Measurements from ENCODE around the gene MFAP3. TPM values are rescaled to one million over a fixed set of nuclear protein-coding genes. Genes with fewer than 3 reads are reported as not detected.

The MFAP3 gene
- total RNA-seq, 6 donors from 2014 or later: 6.4 to 34.5 (median 25.6) TPM

GRCh38 chr5:154034944-154035343 lies 3.8 kb upstream of the MFAP3 start:
- TF ChIP-seq CTCF (IDR thresholded peaks at IDR 0.05) (no peak), EP300 (IDR thresholded peaks at IDR 0.05) (no peak), POLR2A (IDR thresholded peaks at IDR 0.05) (no peak), POLR2AphosphoS5 (IDR thresholded peaks at IDR 0.05) (no peak)
- peaks cover 16 to 20% (median 18%) of the 10 kb centered on the region in 4 donors for H3K4me1 ChIP-seq
- H3K27me3 ChIP-seq: no peaks in the 10 kb centered on the region
- no peak for DNase-seq
- no peaks in the 10 kb centered on the region for H3K9me3 ChIP-seq
- 93 to 96% methylated on average over 3 of the region's 3 CpGs for WGBS, 2 donors
- H3K4me3 ChIP-seq: no peak overlapping the region
- no peak overlapping the region for H3K27ac ChIP-seq
- ATAC-seq (ENCODE audit: low FRiP score in 2 of 2): no peak
- peaks cover 0 to 7% (median 3%) of the 10 kb centered on the region in 4 donors for H3K36me3 ChIP-seq

- whole genome bisulfite sequencing, 2 donors: 1% methylated on average over 17 to 22 of the region's 22 CpGs
- H3K36me3 ChIP-seq: no peaks in the 10 kb centered on the region
- TF ChIP-seq CTCF (IDR thresholded peaks at IDR 0.05) (no peak), POLR2A (IDR thresholded peaks at IDR 0.05) (no peak), EP300 (IDR thresholded peaks at IDR 0.05) (no peak), POLR2AphosphoS5 (IDR thresholded peaks at IDR 0.05) (no peak)
- no peaks in the 10 kb centered on the region for H3K27me3 ChIP-seq
- H3K9me3 ChIP-seq: no peaks in the 10 kb centered on the region
- peak overlapping the region; percentile 55 to 86 (median 74) for H3K4me3 ChIP-seq
- ATAC-seq (ENCODE audit: low FRiP score in 2 of 2): peak; percentile 58 to 60
- peaks cover 37 to 49% (median 42%) of the 10 kb centered on the region in 4 donors for H3K4me1 ChIP-seq
- DNase-seq: peak in 1 of 2 donors; percentile 53
- H3K27ac ChIP-seq: peak overlapping the region; percentile 76 to 94 (median 91)
Measured at GRCh38 chr5:154038261-154038706, 483 bp upstream of the MFAP3 start.

DNA sequence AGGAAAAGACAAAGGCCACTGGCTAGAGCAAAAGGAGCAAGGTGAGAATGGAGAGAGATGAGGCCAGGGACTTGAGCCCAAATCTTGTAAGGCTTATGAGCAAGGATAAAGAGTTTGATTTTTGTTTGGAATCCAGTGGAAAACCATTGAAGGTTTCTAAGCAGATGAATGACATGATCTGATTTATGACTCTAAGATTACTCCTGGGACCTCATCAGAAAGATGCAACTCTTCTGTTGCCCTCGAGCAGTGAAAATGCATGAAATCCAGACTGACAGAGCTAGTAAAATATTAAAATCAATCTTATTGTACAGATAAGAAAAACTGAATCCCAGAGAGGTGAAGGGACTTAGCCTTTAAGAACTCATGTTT lies 677 bp downstream of the MFAP3 start:
- Histone ChIP-seq H3K27ac (peak overlapping the region; percentile 76 to 94 (median 91)), H3K9me3 (no peaks in the 10 kb centered on the region), H3K4me3 (peak overlapping the region; percentile 55 to 86 (median 74)), H3K4me1 (peaks cover 37 to 56% (median 47%) of the 10 kb centered on the region in 4 donors), H3K36me3 (no peaks in the 10 kb centered on the region), H3K27me3 (no peaks in the 10 kb centered on the region)
- DNase-seq (no peak), ATAC-seq (ENCODE audit: low FRiP score in 2 of 2) (no peak)
- 70 to 93% methylated on average over 1 of the region's 1 CpG for WGBS, 2 donors
- TF ChIP-seq POLR2AphosphoS5 (IDR thresholded peaks at IDR 0.05): no peak
- no peak for TF ChIP-seq CTCF (IDR thresholded peaks at IDR 0.05)
- TF ChIP-seq POLR2A (IDR thresholded peaks at IDR 0.05): no peak
- no peak for TF ChIP-seq EP300 (IDR thresholded peaks at IDR 0.05)

DNA sequence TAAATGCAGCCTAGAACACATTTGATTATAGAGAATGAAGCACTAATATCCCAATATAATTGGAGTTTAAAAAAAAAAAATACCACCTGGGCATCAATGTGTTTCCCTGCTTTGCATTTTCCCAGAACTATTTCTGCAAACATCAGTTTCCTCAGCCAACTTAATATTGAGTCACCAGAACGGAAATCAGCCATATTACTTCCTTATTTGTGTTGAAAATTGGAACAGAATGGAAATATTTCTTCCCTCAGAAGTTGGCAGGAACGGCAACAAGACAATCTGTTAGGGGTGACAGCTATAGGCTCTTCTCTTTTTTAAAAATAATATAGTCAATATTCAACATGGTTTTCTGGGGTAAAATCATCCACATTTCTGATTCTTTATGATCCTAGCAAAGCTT lies 4.0 kb downstream of the MFAP3 start:
- peaks cover 0 to 7% (median 0%) of the 10 kb centered on the region in 4 donors for H3K36me3 ChIP-seq
- no peak overlapping the region for H3K4me3 ChIP-seq
- H3K27me3 ChIP-seq: no peaks in the 10 kb centered on the region
- no peak for DNase-seq
- H3K9me3 ChIP-seq: no peaks in the 10 kb centered on the region
- TF ChIP-seq POLR2A (IDR thresholded peaks at IDR 0.05) (no peak), POLR2AphosphoS5 (IDR thresholded peaks at IDR 0.05) (no peak), EP300 (IDR thresholded peaks at IDR 0.05) (no peak), CTCF (IDR thresholded peaks at IDR 0.05) (no peak)
- H3K27ac ChIP-seq: peak overlapping the region in 1 of 4 donors; percentile 59
- no peak for ATAC-seq (ENCODE audit: low FRiP score in 2 of 2)
- peaks cover 29 to 51% (median 42%) of the 10 kb centered on the region in 4 donors for H3K4me1 ChIP-seq
- 25 to 30% methylated on average over 2 of the region's 2 CpGs for WGBS, 2 donors

DNA sequence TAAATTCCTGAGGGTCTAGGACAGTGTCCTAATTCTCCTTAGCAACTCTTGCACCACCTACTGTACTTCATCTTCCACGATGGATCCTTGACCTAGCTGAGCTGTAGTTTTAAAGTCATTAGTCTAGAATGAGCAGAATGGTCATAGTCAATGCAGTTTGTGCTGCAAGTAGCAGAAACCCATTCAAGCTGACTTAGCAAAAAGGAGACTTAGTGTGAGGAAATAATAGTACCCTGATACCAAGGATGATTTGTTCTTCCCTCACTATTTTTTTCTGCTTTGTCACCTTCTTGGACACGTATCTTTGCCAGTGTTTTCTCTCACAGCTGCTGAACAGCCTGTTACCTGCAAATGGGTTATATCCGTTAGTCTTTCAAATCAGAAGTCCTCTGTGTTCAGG lies 5.3 kb downstream of the MFAP3 start:
- Histone ChIP-seq H3K27ac (no peak overlapping the region), H3K4me1 (peaks cover 26 to 49% (median 37%) of the 10 kb centered on the region in 4 donors), H3K9me3 (no peaks in the 10 kb centered on the region), H3K36me3 (peaks cover 0 to 7% (median 0%) of the 10 kb centered on the region in 4 donors), H3K4me3 (no peak overlapping the region), H3K27me3 (no peaks in the 10 kb centered on the region)
- no peak for TF ChIP-seq POLR2A (IDR thresholded peaks at IDR 0.05)
- no peak for TF ChIP-seq CTCF (IDR thresholded peaks at IDR 0.05)
- no peak for TF ChIP-seq EP300 (IDR thresholded peaks at IDR 0.05)
- no peak for TF ChIP-seq POLR2AphosphoS5 (IDR thresholded peaks at IDR 0.05)
- DNase-seq (no peak), ATAC-seq (ENCODE audit: low FRiP score in 2 of 2) (no peak)
- 77 to 83% methylated on average over 3 of the region's 3 CpGs for WGBS, 2 donors

Data from upper lobe of left lung (tissue), 6 donors.